H1 (cell line): ENCODE results near the gene RNF220. TPM values are rescaled to one million over a fixed set of nuclear protein-coding genes. Genes with fewer than 3 reads are reported as not detected.

Experiments used
- CTCF ChIA-PET: fragments of 300-600 bp; sonication (Branson Sonifier 250); formaldehyde crosslinking; loops from one replicate; lab custom pipeline; 2021; ENCODE audit not compliant: partially characterized antibody; lab: Charles Lee
- POLR2A ChIA-PET: fragments of 300-600 bp; sonication (Branson Sonifier 250); formaldehyde crosslinking; loops from one replicate; lab custom pipeline; 2021; ENCODE audit warnings: inconsistent platforms; ENCODE audit not compliant: partially characterized antibody; lab: Charles Lee
- DNase-seq, 2 experiments: peaks; one replicate each; pipeline versions ENCODE4 v3.0.0 to v3.0.0-alpha.2; 2010 to 2022; ENCODE audit warnings: low spot score in 2 of 2, low read depth in 1 of 2, mixed read lengths in 1 of 2
- FAIRE-seq: peaks from 2 replicates; lab custom pipeline; 2011; peaks lifted over from hg19 to GRCh38; lab: Jason Lieb, UNC
- H2AFZ ChIP-seq: 2 replicates; pipeline ENCODE4 v1.8.1; 2012; ENCODE audit warnings: low read length, inconsistent platforms
- H2AK5ac ChIP-seq: 2 replicates; pipeline ENCODE4 v1.6.1; 2013; ENCODE audit warnings: low read depth, low read length
- H2BK120ac ChIP-seq: replicated peaks from 2 replicates; pipeline ENCODE3; 2013; ENCODE audit warnings: low read depth, low read length, inconsistent platforms
- H2BK12ac ChIP-seq: 2 replicates; pipeline ENCODE4 v1.6.1; 2013; ENCODE audit warnings: low read depth, low read length
- H2BK15ac ChIP-seq: 2 replicates; pipeline ENCODE4 v1.6.1; 2013; ENCODE audit warnings: low read length
- H2BK20ac ChIP-seq: 2 replicates; pipeline ENCODE4 v1.6.1; 2013; ENCODE audit warnings: low read length
- H2BK5ac ChIP-seq: 2 replicates; pipeline ENCODE4 v1.6.1; 2013; ENCODE audit warnings: low read depth, low read length
- H3K14ac ChIP-seq: 2 replicates; pipeline ENCODE4 v1.6.1; 2013; ENCODE audit warnings: inconsistent platforms; ENCODE audit not compliant: insufficient read length
- H3K18ac ChIP-seq: 2 replicates; pipeline ENCODE4 v1.6.1; 2013; ENCODE audit warnings: low read length; ENCODE audit errors: extremely low read depth
- H3K23ac ChIP-seq: 2 replicates; pipeline ENCODE4 v1.6.1; 2013; ENCODE audit warnings: inconsistent platforms; ENCODE audit not compliant: insufficient read length
- H3K23me2 ChIP-seq: 2 replicates; pipeline ENCODE4 v1.6.1; 2013; ENCODE audit warnings: low read depth, low read length
- H3K27ac ChIP-seq: 2 replicates; pipeline ENCODE4 v1.6.1; 2011; ENCODE audit warnings: low read depth, low read length, inconsistent platforms
- H3K27me3 ChIP-seq, 4 experiments: replicated peaks in 1 of 4; 1 replicate in 1 of 4; 2 replicates in 3 of 4; pipeline versions ENCODE4 v1.6.1 to v1.8.1; 2011 to 2013; ENCODE audit warnings: low read length in 3 of 4, mild to moderate bottlenecking in 3 of 4, inconsistent platforms in 2 of 4, mixed read lengths in 2 of 4, moderate library complexity in 1 of 4; ENCODE audit not compliant: control insufficient read depth in 3 of 4, insufficient read depth in 3 of 4; ENCODE audit errors: extremely low read depth in 1 of 4
- H3K36me3 ChIP-seq, 4 experiments: 2 replicates each; pipeline versions ENCODE4 v1.6.1 to v1.8.1; 2011 to 2013; ENCODE audit warnings: mild to moderate bottlenecking in 4 of 4, low read length in 3 of 4, moderate library complexity in 2 of 4, control low read depth in 1 of 4, inconsistent platforms in 1 of 4; ENCODE audit not compliant: insufficient read depth in 4 of 4, control insufficient read depth in 2 of 4
- H3K4ac ChIP-seq: replicated peaks from 2 replicates; pipeline ENCODE3; 2013; ENCODE audit warnings: low read length, low read depth, mixed read lengths, inconsistent platforms; ENCODE audit not compliant: insufficient read length
- H3K4me1 ChIP-seq, 4 experiments: replicated peaks in 1 of 4; 1 replicate in 1 of 4; 2 replicates in 3 of 4; pipeline versions ENCODE4 v1.6.1 to v1.8.1; 2011 to 2013; ENCODE audit warnings: low read length in 3 of 4, inconsistent platforms in 2 of 4, mixed read lengths in 1 of 4; ENCODE audit not compliant: insufficient read depth in 4 of 4, control insufficient read depth in 3 of 4
- H3K4me2 ChIP-seq, 2 experiments: 2 replicates each; pipeline versions ENCODE4 v1.6.1 to v1.8.1; 2011 to 2013; ENCODE audit warnings: low read depth in 2 of 2, low read length in 2 of 2, control low read depth in 1 of 2, inconsistent platforms in 1 of 2, mild to moderate bottlenecking in 1 of 2; ENCODE audit not compliant: insufficient read depth in 1 of 2
- H3K4me3 ChIP-seq, 4 experiments: fragments of 200-600, 300-600 bp in 1 of 4; sonication (generic), shearing (Covaris generic), sonication (Bioruptor Twin) in 1 of 4; 2 replicates each; pipeline versions ENCODE4 v1.5.1 to v1.8.1; 2011 to 2016; ENCODE audit warnings: low read length in 4 of 4, low read depth in 3 of 4, control low read depth in 2 of 4, inconsistent platforms in 2 of 4, mild to moderate bottlenecking in 2 of 4, mixed read lengths in 1 of 4, moderate library complexity in 1 of 4; ENCODE audit not compliant: insufficient read depth in 2 of 4; ENCODE audit errors: extremely low read depth in 1 of 4
- H3K56ac ChIP-seq: replicated peaks from 2 replicates; pipeline ENCODE3; 2013; ENCODE audit warnings: low read depth, mild to moderate bottlenecking, mixed read lengths, low read length, inconsistent platforms; ENCODE audit not compliant: insufficient read length
- H3K79me1 ChIP-seq: 2 replicates; pipeline ENCODE4 v1.6.1; 2013; ENCODE audit warnings: low read depth, low read length, control low read depth
- H3K79me2 ChIP-seq, 2 experiments: 2 replicates each; pipeline versions ENCODE4 v1.6.1 to v1.8.1; 2012 to 2013; ENCODE audit warnings: low read length in 2 of 2, mild to moderate bottlenecking in 2 of 2, inconsistent platforms in 1 of 2; ENCODE audit not compliant: insufficient read depth in 2 of 2, control insufficient read depth in 1 of 2
- H3K9ac ChIP-seq, 4 experiments: replicated peaks in 1 of 4; 1 replicate in 1 of 4; 2 replicates in 3 of 4; pipeline versions ENCODE4 v1.6.1 to v1.8.1; 2011 to 2013; ENCODE audit warnings: low read depth in 3 of 4, low read length in 3 of 4, control low read depth in 2 of 4, mild to moderate bottlenecking in 2 of 4, moderate library complexity in 2 of 4, inconsistent platforms in 1 of 4; ENCODE audit errors: extremely low read depth in 1 of 4
- H3K9me3 ChIP-seq, 2 experiments: 2 replicates each; pipeline versions ENCODE4 v1.6.1 to v1.8.1; 2012 to 2013; ENCODE audit warnings: mild to moderate bottlenecking in 2 of 2, moderate library complexity in 2 of 2, control low read depth in 1 of 2, inconsistent platforms in 1 of 2, low read depth in 1 of 2, low read length in 1 of 2, mixed read lengths in 1 of 2; ENCODE audit not compliant: insufficient read depth in 2 of 2
- H4K20me1 ChIP-seq, 2 experiments: replicated peaks in 1 of 2; 2 replicates each; pipeline versions ENCODE3 to v1.8.1; 2011 to 2013; ENCODE audit warnings: inconsistent platforms in 2 of 2, low read length in 2 of 2, mild to moderate bottlenecking in 1 of 2; ENCODE audit not compliant: insufficient read depth in 2 of 2, control insufficient read depth in 1 of 2
- H4K5ac ChIP-seq: 2 replicates; pipeline ENCODE4 v1.6.1; 2013; ENCODE audit warnings: low read length, low read depth, mixed read lengths, inconsistent platforms; ENCODE audit not compliant: insufficient read length
- H4K8ac ChIP-seq: 2 replicates; pipeline ENCODE4 v1.8.0; 2013; ENCODE audit warnings: mild to moderate bottlenecking, moderate library complexity, low read length, inconsistent platforms; ENCODE audit not compliant: insufficient read depth; ENCODE audit errors: extremely low read depth
- H4K91ac ChIP-seq: replicated peaks from 2 replicates; pipeline ENCODE3; 2013; ENCODE audit warnings: low read length, mixed read lengths, inconsistent platforms; ENCODE audit not compliant: insufficient read length
- ASH2L ChIP-seq: fragments of 200-600, 300-600 bp; sonication (generic); IDR thresholded peaks from one replicate; pipeline ENCODE4 v1.7.1; 2017; ENCODE audit warnings: low read length
- ATF2 ChIP-seq: IDR thresholded peaks from 2 replicates; pipeline ENCODE4 v1.6.1; 2012; ENCODE audit warnings: low read length, inconsistent platforms
- CHD2 ChIP-seq: IDR thresholded peaks from 2 replicates; pipeline ENCODE4 v1.6.1; 2012; ENCODE audit warnings: low read length, improper control_type of control experiment
- GABPA ChIP-seq: IDR thresholded peaks from 2 replicates; pipeline ENCODE4 v1.6.1; 2011; ENCODE audit warnings: mild to moderate bottlenecking, low read length, moderate library complexity, borderline replicate concordance; ENCODE audit not compliant: insufficient read depth
- MAX ChIP-seq: IDR thresholded peaks from 2 replicates; pipeline ENCODE4 v1.6.1; 2012; ENCODE audit warnings: inconsistent platforms
- POLR2AphosphoS5 ChIP-seq: IDR thresholded peaks from 2 replicates; pipeline ENCODE4 v1.6.1; 2011; ENCODE audit warnings: low read depth, low read length
- RXRA ChIP-seq: IDR thresholded peaks from 2 replicates; pipeline ENCODE4 v1.6.1; 2011; ENCODE audit warnings: low read depth, mild to moderate bottlenecking, low read length, moderate library complexity; ENCODE audit not compliant: insufficient read depth
- SP1 ChIP-seq: IDR thresholded peaks from 2 replicates; pipeline ENCODE4 v1.6.1; 2011; ENCODE audit warnings: low read depth, low read length
- SRF ChIP-seq: IDR thresholded peaks from 2 replicates; pipeline ENCODE4 v1.6.1; 2011; ENCODE audit warnings: mild to moderate bottlenecking, low read depth, low read length, moderate library complexity
- ZNF274 ChIP-seq: IDR thresholded peaks from 2 replicates; pipeline ENCODE4 v1.7.0; 2012; ENCODE audit warnings: low read length, borderline replicate concordance; ENCODE audit errors: extremely low read depth
- WGBS, 2 experiments: shearing (Covaris generic) in 1 of 2; methylation state at CpG; one replicate each; pipeline versions ENCODE4 v1.1.6 to v1.1.7; 2013 to 2015; ENCODE audit warnings: low lambda C conversion rate in 2 of 2, mixed read lengths in 2 of 2, inconsistent platforms in 1 of 2, low coverage in 1 of 2, missing lambda C conversion rate in 1 of 2; ENCODE audit not compliant: insufficient replicate concordance in 2 of 2, insufficient coverage in 1 of 2, insufficient read length in 1 of 2; ENCODE audit errors: extremely low coverage in 1 of 2, missing lambda C conversion rate in 1 of 2; 5-methylcytosine and 5-hydroxymethylcytosine counted together
- polyA plus RNA-seq, 7 experiments: library from polyadenylated mRNA; depleted of rRNA in 3 of 7; stranded (reverse) in 5 of 7; unstranded in 2 of 7; fragments of >200 nt in 5 of 7; fragments of 200-250 nt in 2 of 7; gene quantifications; 1 replicate in 5 of 7; 2 replicates in 1 of 7; 4 replicates in 1 of 7; pipeline versions ENCODE4 v1.2.1 to v1.2.3, GENCODE V29; 2011 to 2013; ENCODE audit warnings: missing spikeins in 2 of 7, mixed read lengths in 2 of 7
- total RNA-seq: library from RNA; stranded (reverse); fragmentation: NEBNext Ultra II Directional; extraction: Animal tissue kit (Norgen Biotek cat#: 25700); gene quantifications from 2 replicates; pipeline ENCODE4 v1.2.1, GENCODE V29; 2021

Gene RNF220
- total and polyA plus RNA-seq, 2 of the 8 experiments (the other 6 are each of a cell fraction or from before 2014, with no cell fraction given): 123 to 160 TPM

DNA sequence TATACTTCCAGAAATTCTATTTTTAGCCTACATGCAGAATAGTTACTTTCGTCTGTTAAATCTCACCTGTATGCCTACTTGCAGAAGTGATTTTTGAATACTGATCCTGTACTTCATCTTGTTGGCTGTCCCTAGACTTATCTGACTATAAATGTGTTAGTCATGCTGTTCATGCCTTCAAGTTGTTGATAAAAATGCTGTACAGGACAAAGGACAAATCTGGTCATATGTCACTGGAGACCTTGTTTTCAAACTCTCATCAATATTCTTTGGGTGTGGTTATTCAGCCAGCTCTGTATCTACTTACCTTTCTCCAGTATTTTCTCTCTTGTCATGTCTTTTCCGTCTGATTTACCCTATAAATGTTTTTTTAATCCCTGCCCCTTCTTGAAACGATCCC, 132.9 kb downstream of the RNF220 start:
- 80% methylated on average over 3 of the region's 3 CpGs; no CpG with 5 or more reads in 1 of the 2 experiments for WGBS, 2 experiments
- H3K9ac ChIP-seq: no peak overlapping the region
- no peaks in the 10 kb centered on the region for H3K36me3 ChIP-seq
- DNase-seq: no peak
- peaks cover 20 to 46% (median 37%) of the 10 kb centered on the region in 4 experiments for H3K4me1 ChIP-seq
- H2BK20ac ChIP-seq: no peak overlapping the region
- no peak overlapping the region for H3K23ac ChIP-seq
- peak overlapping the region; percentile 1 for H2BK120ac ChIP-seq
- peaks cover 2% of the 10 kb centered on the region; the same call in 1 of the 2 replicates for H3K23me2 ChIP-seq
- TF ChIP-seq MAX (no peak), CHD2 (no peak), ASH2L (no peak), GABPA (no peak), SRF (no peak), POLR2AphosphoS5 (no peak), ATF2 (no peak), RXRA (no peak), SP1 (no peak), ZNF274 (no peak)
- no peak overlapping the region for H2BK12ac ChIP-seq
- peaks cover 0 to 19% of the 10 kb centered on the region in 2 experiments; a peak in 1 of 4 replicates for H3K79me2 ChIP-seq
- no peak overlapping the region for H4K5ac ChIP-seq
- peaks cover 2% of the 10 kb centered on the region; the same call in 1 of the 2 replicates for H3K79me1 ChIP-seq
- no peak overlapping the region for H3K18ac ChIP-seq
- H3K56ac ChIP-seq: no peak overlapping the region
- H3K4me2 ChIP-seq: peak overlapping the region in 1 of 2 experiments; percentile 67; a peak in 1 of 4 replicates
- POLR2A ChIA-PET: interaction anchor here (1.0 to 1.2 kb wide), 3 partner anchors 9 to 37 kb away, joined by 3 to 4 read pairs (median 3); no protein-coding TSS in a partner anchor
- H3K27me3 ChIP-seq: no peaks in the 10 kb centered on the region
- peak overlapping the region; percentile 49; the same call in 1 of the 2 replicates for H2BK5ac ChIP-seq
- H3K4ac ChIP-seq: no peak overlapping the region
- no peak for FAIRE-seq
- H4K8ac ChIP-seq: no peak overlapping the region
- CTCF ChIA-PET: interaction anchor here (0.7 to 12.2 kb wide), 6 partner anchors 9 to 115 kb away, joined by 3 to 78 read pairs (median 4); no protein-coding TSS in a partner anchor
- H4K20me1 ChIP-seq: no peaks in the 10 kb centered on the region
- H3K27ac ChIP-seq: no peak overlapping the region
- H2AK5ac ChIP-seq: no peak overlapping the region
- no peak overlapping the region for H3K14ac ChIP-seq
- H2BK15ac ChIP-seq: no peak overlapping the region
- H3K9me3 ChIP-seq: no peaks in the 10 kb centered on the region
- no peak overlapping the region for H2AFZ ChIP-seq
- no peak overlapping the region for H3K4me3 ChIP-seq
- H4K91ac ChIP-seq: no peak overlapping the region
